RWPE1 (cell line): Measurements from ENCODE around the gene SH2B2.

Experiments
- CTCF ChIA-PET: fragments of 350-600 bp; sonication (Branson Sonifier 250); formaldehyde crosslinking; extraction: SDS; loops from one replicate; lab custom pipeline; 2021; lab: Yijun Ruan, JAX
- POLR2A ChIA-PET: fragments of 400-600 bp; formaldehyde crosslinking; extraction: SDS; loops from one replicate; lab custom pipeline; 2020; ENCODE audit warnings: antibody characterized with exemption; ENCODE audit not compliant: low non-redundant PET; lab: Yijun Ruan, JAX
- DNase-seq: peaks from one replicate; pipeline ENCODE4 v3.0.0; 2012; ENCODE audit warnings: low spot score
- H3K27ac ChIP-seq: fragments of 450-650 bp; 2 replicates; pipeline ENCODE4 v1.5.1; 2017
- TF ChIP-seq, protein P1 (sequence below): fragments of 450-650 bp; conservative IDR thresholded peaks from 2 replicates; pipeline ENCODE4 v1.5.1; 2017; ENCODE audit warnings: low read depth, mild to moderate bottlenecking

SH2B2 gene

DNA sequence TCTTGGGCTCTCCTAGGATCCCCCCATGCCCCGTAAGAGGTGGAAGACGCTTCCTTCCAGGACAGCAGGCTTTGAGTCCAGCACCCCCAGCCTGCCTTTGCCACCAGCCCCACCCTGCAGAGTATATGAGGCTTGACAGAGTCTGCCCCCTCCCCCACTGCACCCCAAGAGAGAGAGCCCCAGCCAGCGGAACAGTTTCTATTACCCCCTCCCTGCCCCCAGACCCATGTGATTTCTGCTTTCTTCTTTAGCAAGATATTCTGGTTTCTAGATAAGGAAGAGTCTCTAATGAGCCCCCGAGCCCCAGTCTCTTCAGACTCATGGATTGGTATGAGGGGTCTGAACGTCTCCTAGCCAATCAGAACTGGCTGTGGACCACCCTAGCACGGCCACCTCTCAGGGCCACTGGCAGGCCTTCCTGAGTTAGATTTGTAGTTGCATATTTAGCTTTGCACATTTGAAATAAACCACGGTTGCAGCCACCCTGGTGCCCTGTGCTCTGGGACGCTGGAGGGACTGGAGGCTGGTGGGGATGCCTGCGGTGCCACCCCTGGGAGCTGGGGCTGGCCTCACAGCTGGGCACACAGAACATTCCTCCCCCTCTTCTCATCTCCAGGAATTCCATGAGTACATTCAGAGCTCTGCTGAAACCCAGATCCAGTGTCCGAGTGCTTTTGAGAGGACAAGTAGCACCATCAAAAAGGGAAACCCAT lies 3.0 kb upstream of the SH2B2 start:
- TF ChIP-seq, protein P1, sequence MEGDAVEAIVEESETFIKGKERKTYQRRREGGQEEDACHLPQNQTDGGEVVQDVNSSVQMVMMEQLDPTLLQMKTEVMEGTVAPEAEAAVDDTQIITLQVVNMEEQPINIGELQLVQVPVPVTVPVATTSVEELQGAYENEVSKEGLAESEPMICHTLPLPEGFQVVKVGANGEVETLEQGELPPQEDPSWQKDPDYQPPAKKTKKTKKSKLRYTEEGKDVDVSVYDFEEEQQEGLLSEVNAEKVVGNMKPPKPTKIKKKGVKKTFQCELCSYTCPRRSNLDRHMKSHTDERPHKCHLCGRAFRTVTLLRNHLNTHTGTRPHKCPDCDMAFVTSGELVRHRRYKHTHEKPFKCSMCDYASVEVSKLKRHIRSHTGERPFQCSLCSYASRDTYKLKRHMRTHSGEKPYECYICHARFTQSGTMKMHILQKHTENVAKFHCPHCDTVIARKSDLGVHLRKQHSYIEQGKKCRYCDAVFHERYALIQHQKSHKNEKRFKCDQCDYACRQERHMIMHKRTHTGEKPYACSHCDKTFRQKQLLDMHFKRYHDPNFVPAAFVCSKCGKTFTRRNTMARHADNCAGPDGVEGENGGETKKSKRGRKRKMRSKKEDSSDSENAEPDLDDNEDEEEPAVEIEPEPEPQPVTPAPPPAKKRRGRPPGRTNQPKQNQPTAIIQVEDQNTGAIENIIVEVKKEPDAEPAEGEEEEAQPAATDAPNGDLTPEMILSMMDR, result no peak
- DNase-seq, result no peak
- ChIA-PET POLR2A (interaction anchor here (0.7 kb wide), 1 partner anchor 20 kb away, joined by 6 read pairs; no protein-coding TSS in a partner anchor), CTCF (no interaction called here)
- H3K27ac ChIP-seq, result peak overlapping the region; percentile 10; the same call in 1 of the 2 replicates

DNA sequence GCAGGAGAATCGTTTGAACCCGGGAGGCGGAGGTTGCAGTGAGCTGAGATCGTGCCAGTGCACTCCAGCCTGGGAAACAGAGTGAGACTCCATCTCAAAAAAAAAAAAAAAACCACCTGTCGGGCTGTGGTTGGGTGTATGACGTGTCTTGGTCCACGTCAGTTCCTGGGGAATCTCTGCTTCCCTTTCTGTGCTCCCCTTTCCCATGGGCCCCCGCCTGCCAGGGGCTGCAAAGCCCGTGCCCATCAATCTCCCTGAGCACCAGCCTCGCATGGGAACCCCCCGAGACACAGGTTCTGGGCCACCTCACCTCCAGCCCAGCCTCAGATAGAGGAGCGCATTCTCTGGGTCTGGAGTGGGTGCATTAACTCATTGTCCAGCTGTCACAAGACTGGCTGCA lies 2.3 kb upstream of the SH2B2 start:
- CTCF ChIA-PET, result interaction anchor here (0.6 to 1.1 kb wide), 2 partner anchors 13 to 107 kb away, joined by 3 read pairs; no protein-coding TSS in a partner anchor
- H3K27ac ChIP-seq, result peak overlapping the region; percentile 10; the same call in 1 of the 2 replicates
- TF ChIP-seq, protein P1, result no peak
- POLR2A ChIA-PET, result interaction anchor here (0.6 to 0.7 kb wide), 2 partner anchors 19 to 923 kb away, joined by 3 to 6 read pairs; no protein-coding TSS in a partner anchor
- no peak for DNase-seq

DNA sequence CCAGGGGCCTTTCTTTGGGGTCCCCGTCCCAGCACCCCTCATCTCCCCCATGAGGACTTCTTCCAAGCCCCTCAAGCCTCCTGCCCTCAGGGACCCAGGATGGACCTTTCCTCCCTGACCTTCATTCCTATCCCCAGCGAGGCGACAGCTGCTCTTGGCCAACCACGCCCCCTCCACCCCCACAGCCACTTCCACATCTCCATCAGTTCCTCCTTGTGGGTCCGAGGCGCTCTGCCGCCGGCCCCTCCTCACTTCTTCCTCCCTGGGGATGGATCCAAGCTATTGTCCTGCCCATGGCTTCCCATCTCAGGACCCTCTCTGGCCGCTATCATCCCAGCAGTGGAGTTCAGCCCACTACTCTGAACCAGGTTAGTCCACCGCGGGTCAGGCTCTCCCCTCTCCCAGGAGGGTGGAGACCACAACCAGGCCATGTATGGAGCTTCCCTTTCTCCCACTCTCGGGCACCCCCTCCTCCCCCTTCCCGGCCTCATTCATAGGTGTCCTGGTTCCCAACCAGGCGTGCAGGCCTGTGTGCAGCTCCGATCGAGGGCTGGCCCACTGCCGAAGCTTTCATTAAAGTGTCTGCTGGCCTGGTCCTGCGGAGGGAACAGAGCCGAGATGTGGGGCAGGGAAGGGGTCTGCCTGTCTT lies 1.7 kb upstream of the SH2B2 start:
- no peak overlapping the region for H3K27ac ChIP-seq
- POLR2A ChIA-PET, result interaction anchor here (0.6 kb wide), 1 partner anchor 924 kb away, joined by 3 read pairs; no protein-coding TSS in a partner anchor
- CTCF ChIA-PET, result interaction anchor here (1.1 kb wide), 1 partner anchor 106 kb away, joined by 3 read pairs; no protein-coding TSS in a partner anchor
- no peak for DNase-seq
- TF ChIP-seq, protein P1, result no peak

DNA sequence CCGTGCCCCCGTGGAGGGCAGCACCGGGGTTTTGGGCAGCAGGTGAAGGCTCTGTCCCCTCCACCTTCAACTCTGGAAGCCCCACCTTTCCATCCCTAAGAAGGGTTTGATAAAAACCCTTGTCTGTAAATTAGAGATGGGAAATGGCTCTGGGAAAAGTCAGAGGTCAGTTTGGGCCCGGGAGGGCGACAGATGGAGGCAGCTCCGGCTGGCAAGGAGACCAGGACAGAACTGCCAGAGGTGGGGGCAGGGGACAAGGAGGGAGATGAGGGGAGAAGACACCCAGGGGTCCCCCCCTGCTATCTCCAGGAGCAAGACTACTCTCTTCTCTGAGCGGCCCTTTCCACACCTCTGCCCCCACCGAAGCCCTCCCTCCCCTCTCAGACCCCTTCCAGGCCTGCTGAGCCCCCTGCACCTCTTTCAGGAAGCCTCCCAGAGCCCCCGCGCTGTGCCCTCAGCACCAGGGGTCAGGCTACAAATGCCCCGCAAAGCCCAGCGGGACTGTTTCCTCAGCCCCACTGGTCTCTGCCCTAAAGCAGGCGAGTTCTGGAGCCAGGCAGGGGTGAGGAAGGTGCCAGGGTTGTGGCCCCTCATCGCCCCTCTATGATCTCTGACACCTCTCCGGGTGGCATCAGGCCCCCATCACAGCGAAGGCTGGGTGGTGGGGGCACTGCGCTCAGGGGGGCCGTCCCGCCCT lies 980 bp upstream of the SH2B2 start:
- POLR2A ChIA-PET, result no interaction called here
- TF ChIP-seq, protein P1, result no peak
- no peak for DNase-seq
- CTCF ChIA-PET, result no interaction called here
- H3K27ac ChIP-seq, result peak overlapping the region; percentile 65

DNA sequence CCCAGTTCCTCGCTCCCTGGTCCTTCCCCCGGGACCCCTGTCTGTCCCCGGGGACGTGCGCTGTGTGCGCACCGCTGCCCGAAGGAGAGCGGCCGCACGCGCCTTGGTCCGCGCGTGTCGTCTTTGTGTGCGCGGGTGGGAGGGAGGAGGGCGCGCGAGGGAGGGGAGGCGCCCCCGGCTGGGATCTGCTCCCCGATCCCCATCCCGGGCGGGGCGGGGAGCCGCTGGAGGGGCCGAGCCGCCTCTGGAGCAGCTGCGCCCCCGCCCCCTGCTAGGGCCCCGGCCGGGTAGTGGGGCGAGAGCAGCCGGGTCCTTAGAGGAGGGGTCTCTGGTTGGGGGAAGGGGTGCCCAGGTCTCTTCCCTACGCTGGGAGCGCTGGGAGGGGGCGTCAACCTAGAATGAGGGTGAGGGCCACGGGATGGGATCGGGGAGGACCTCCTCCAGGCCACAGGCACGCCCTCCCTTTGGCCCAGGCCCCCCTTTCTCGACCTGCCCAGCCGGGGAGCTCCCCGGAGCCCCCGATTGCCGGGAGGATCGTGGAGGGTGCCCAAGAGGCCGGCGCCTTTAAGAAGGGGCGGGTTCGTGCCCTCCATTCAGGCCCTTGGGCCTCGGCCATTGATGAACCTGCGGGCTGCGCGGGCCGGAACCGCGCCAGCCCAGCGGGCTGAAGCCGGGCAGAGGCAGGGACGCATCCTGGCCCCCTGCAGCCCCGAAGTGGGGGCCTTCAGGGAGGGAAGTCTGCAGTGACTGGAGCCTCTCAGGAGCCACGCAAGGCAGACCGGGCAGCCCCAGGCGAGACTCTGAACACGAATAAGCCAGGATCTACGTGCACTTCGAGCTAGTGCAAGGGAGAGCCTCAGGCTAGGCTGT lies 678 bp downstream of the SH2B2 start:
- ChIA-PET POLR2A (no interaction called here), CTCF (interaction anchor here (0.6 to 1.5 kb wide), 4 partner anchors 8 to 106 kb away, joined by 3 to 7 read pairs (median 5); no protein-coding TSS in a partner anchor)
- TF ChIP-seq, protein P1, result no peak

More for the DNA sequence above, 678 bp downstream of the SH2B2 start:
- DNase-seq, result no peak
- H3K27ac ChIP-seq, result peak overlapping the region; percentile 65
